Kidney (tissue), 14 donors: ENCODE measurements around the gene LY6G5C. TPM values are rescaled to one million over a fixed set of nuclear protein-coding genes. Genes with fewer than 3 reads are reported as not detected.

Experiments used
- DNase-seq, 5 donors: peaks; one replicate each; pipeline ENCODE4 v3.0.0-alpha.2; 2013 to 2020
- FAIRE-seq: peaks from 2 replicates; lab custom pipeline; 2012; peaks lifted over from hg19 to GRCh38; lab: Jason Lieb, UNC
- H3K27ac ChIP-seq, 2 donors: one replicate each; pipeline ENCODE4 v1.7.0; 2013; ENCODE audit warnings: low read depth in 2 of 2, low read length in 2 of 2, inconsistent platforms in 1 of 2
- H3K27me3 ChIP-seq: one replicate; pipeline ENCODE4 v1.7.1; 2013; ENCODE audit warnings: low read length, inconsistent platforms; ENCODE audit not compliant: control insufficient read depth, insufficient read depth
- H3K36me3 ChIP-seq, 3 donors: one replicate each; pipeline versions ENCODE4 v1.7.0 to v1.7.1; 2013; ENCODE audit warnings: low read length in 3 of 3, control low read depth in 1 of 3, inconsistent platforms in 1 of 3; ENCODE audit not compliant: insufficient read depth in 3 of 3, control insufficient read depth in 2 of 3
- H3K4me1 ChIP-seq, 3 donors: one replicate each; pipeline versions ENCODE4 v1.7.0 to v1.7.1; 2013; ENCODE audit warnings: low read length in 3 of 3, inconsistent platforms in 1 of 3, low read depth in 1 of 3; ENCODE audit not compliant: control insufficient read depth in 2 of 3, insufficient read depth in 2 of 3
- H3K4me3 ChIP-seq, 3 donors: one replicate each; pipeline versions ENCODE4 v1.7.0 to v1.8.1; 2013; ENCODE audit warnings: low read length in 3 of 3, control low read depth in 1 of 3, inconsistent platforms in 1 of 3
- H3K9ac ChIP-seq, 3 donors: one replicate each; pipeline versions ENCODE4 v1.7.0 to v1.7.1; 2013; ENCODE audit warnings: low read length in 3 of 3, control low read depth in 1 of 3, inconsistent platforms in 1 of 3
- H3K9me3 ChIP-seq, 3 donors: one replicate each; pipeline versions ENCODE4 v1.7.0 to v1.7.1; 2013; ENCODE audit warnings: low read length in 3 of 3, control low read depth in 1 of 3, inconsistent platforms in 1 of 3; ENCODE audit not compliant: control insufficient read depth in 2 of 3, insufficient read depth in 1 of 3
- intact Hi-C: fragments of 100-400 bp; cut with DNase I; formaldehyde crosslinking; loops from one replicate; pipeline ENCODE4 v1.11.1; 2022
- polyA plus RNA-seq: library from polyadenylated mRNA; stranded (reverse); fragments of 350-450 nt; fragmentation: Illumina TruSeq; extraction: RNeasy Lipid Tissue Mini Kit (QIAGEN cat#74804); gene quantifications from one replicate; pipeline ENCODE4 v1.2.3, GENCODE V29; 2014; ENCODE audit warnings: low read depth, low replicate concordance; ENCODE audit not compliant: insufficient read depth
- total RNA-seq: library from RNA; stranded (reverse); fragmentation: NEBNext Ultra II Directional; extraction: Animal tissue kit (Norgen Biotek cat#: 25700); gene quantifications from one replicate; pipeline ENCODE4 v1.2.1, GENCODE V29; 2021
- TF ChIP-seq, protein P1 (sequence below): IDR thresholded peaks from 3 replicates; pipeline ENCODE4 v1.5.1; 2012; ENCODE audit warnings: mild to moderate bottlenecking, moderate library complexity, borderline replicate concordance; ENCODE audit not compliant: insufficient read depth; ENCODE audit errors: extremely low read depth
- donor health status: control.
- donor health status: control.
- donor health status: control.
- donor health status: control.
- donor health status: control.
- donor health status: DM: yes; HTN: yes; CAD: no.
- donor health status: Normal renal cell carcinoma (clear cell type).

LY6G5C gene
- total and polyA plus RNA-seq, 2 donors from 2014 or later, result 2.5 to 4.6 TPM

DNA sequence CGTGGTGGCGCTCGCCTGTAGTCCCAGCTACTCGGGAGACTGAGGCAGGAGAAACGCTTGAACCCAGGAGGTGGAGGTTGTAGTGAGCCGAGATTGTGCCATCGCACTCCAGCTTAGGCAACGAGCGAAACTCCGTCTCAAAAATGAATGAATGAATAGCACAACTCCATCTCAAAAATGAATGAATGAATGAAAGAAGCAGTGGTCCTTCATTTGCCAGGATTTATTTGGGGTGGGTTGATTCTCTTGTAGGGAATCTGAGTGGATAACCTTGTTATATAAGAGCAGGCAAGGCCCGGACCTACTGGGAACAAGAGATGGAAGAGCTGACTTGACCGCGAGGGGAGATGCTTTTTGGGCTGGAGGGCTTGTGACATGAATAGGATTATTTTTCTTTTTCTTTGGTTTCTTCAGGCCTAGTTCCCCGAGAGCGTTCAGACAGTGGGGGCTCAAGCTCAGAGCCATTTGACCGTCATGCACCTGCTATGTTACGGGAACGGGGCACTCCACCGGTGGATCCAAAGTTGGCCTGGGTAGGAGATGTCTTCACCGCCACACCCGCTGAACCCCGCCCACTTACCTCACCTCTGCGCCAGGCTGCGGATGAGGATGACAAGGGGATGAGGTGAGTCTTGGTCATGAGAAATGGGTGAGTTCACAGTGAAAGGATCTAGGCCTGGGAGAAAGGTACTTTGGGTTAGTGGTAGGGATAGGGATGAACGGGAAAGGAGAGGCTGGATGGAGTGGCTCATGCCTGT lies 50.5 kb downstream of the LY6G5C start:
- TF ChIP-seq, protein P1, sequence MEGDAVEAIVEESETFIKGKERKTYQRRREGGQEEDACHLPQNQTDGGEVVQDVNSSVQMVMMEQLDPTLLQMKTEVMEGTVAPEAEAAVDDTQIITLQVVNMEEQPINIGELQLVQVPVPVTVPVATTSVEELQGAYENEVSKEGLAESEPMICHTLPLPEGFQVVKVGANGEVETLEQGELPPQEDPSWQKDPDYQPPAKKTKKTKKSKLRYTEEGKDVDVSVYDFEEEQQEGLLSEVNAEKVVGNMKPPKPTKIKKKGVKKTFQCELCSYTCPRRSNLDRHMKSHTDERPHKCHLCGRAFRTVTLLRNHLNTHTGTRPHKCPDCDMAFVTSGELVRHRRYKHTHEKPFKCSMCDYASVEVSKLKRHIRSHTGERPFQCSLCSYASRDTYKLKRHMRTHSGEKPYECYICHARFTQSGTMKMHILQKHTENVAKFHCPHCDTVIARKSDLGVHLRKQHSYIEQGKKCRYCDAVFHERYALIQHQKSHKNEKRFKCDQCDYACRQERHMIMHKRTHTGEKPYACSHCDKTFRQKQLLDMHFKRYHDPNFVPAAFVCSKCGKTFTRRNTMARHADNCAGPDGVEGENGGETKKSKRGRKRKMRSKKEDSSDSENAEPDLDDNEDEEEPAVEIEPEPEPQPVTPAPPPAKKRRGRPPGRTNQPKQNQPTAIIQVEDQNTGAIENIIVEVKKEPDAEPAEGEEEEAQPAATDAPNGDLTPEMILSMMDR, result no peak
- Histone ChIP-seq H3K27ac (no peak overlapping the region), H3K9ac (no peak overlapping the region), H3K27me3 (no peaks in the 10 kb centered on the region), H3K9me3 (no peaks in the 10 kb centered on the region), H3K4me3 (no peak overlapping the region), H3K36me3 (peaks cover 27 to 80% (median 43%) of the 10 kb centered on the region in 3 donors), H3K4me1 (no peaks in the 10 kb centered on the region)
- FAIRE-seq (no peak), DNase-seq (no peak)
- intact Hi-C loops, result no loop called here

DNA sequence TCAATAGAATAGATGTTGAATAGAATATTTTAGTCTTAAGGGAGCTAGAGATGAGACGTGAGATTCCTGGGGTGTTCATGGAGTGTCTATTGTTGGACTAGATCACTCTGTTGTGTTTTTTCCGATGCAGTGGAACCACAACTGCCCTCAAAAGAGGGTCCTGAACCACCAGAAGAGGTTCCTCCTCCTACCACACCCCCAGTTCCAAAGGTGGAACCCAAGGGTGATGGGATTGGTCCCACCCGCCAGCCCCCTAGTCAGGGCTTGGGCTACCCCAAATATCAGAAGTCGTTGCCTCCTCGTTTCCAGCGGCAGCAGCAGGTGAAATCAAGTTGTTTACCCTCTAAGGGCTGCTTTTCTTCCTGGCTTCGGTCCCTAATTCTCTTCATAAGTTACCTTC lies 51.9 kb downstream of the LY6G5C start:
- Histone ChIP-seq H3K36me3 (peaks cover 30 to 79% (median 46%) of the 10 kb centered on the region in 3 donors), H3K9ac (no peak overlapping the region), H3K9me3 (no peaks in the 10 kb centered on the region), H3K4me1 (no peaks in the 10 kb centered on the region), H3K4me3 (no peak overlapping the region), H3K27me3 (no peaks in the 10 kb centered on the region), H3K27ac (no peak overlapping the region)
- intact Hi-C loops, result no loop called here
- no peak for DNase-seq
- FAIRE-seq, result no peak
- TF ChIP-seq, protein P1, result no peak

DNA sequence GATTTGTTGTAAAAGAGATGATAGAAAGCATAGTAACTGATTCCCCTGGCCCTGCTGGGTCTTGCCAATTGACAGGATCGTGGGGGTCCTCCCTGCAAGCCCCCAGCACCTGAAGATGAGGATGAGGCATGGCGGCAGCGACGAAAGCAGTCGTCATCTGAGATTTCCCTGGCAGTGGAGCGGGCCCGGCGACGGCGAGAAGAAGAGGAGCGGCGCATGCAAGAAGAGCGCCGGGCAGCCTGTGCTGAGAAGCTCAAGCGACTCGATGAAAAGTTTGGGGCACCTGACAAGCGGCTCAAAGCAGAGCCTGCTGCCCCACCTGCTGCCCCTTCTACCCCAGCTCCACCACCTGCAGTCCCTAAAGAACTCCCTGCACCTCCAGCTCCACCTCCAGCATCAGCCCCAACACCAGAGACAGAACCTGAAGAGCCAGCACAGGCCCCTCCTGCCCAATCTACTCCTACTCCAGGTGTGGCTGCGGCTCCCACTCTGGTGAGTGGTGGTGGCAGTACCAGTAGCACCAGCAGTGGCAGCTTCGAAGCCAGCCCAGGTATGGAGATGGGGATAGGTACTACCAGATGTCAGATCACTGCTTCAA lies 53.1 kb downstream of the LY6G5C start:
- Histone ChIP-seq H3K27me3 (no peaks in the 10 kb centered on the region), H3K27ac (no peak overlapping the region), H3K9ac (no peak overlapping the region), H3K4me3 (no peak overlapping the region), H3K9me3 (no peaks in the 10 kb centered on the region), H3K4me1 (no peaks in the 10 kb centered on the region), H3K36me3 (peaks cover 30 to 78% (median 50%) of the 10 kb centered on the region in 3 donors)
- no peak for DNase-seq
- no peak for FAIRE-seq
- TF ChIP-seq, protein P1, result no peak
- intact Hi-C loops, result no loop called here
